Esophagus muscularis mucosa (tissue), 4 donors: ENCODE results near the gene HBB. TPM values are rescaled to one million over a fixed set of nuclear protein-coding genes. Genes with fewer than 3 reads are reported as not detected.
"Not testable (repeated sequence)": the region's sequence is repeated elsewhere in the genome, so short reads cannot be mapped to it uniquely, and the experiment has no call there.

Experiments used
- DNase-seq: peaks from one replicate; pipeline ENCODE4 v3.0.0-alpha.2; 2017; ENCODE audit errors: extremely low spot score
- H3K27ac ChIP-seq, 4 donors: fragments of 200-600 bp; sonication (generic); replicated peaks in 1 of 4; 1 replicate in 3 of 4; 2 replicates in 1 of 4; pipeline ENCODE4 v1.5.1; 2016 to 2019; ENCODE audit warnings: mild to moderate bottlenecking in 1 of 4
- H3K27me3 ChIP-seq, 4 donors: fragments of 200-600 bp; sonication (generic); one replicate each; pipeline versions ENCODE4 v1.5.1 to v1.6.0; 2016 to 2019
- H3K36me3 ChIP-seq, 4 donors: fragments of 200-600 bp; sonication (generic); one replicate each; pipeline ENCODE4 v1.5.1; 2016 to 2019
- H3K4me1 ChIP-seq, 4 donors: fragments of 200-600 bp; sonication (generic); one replicate each; pipeline ENCODE4 v1.5.1; 2016 to 2019
- H3K4me3 ChIP-seq, 4 donors: fragments of 200-600 bp; sonication (generic); 1 replicate in 2 of 4; 2 replicates in 2 of 4; pipeline ENCODE4 v1.5.1; 2016 to 2019; ENCODE audit warnings: mild to moderate bottlenecking in 4 of 4, moderate library complexity in 1 of 4
- H3K9me3 ChIP-seq, 4 donors: fragments of 200-600 bp; sonication (generic); 1 replicate in 3 of 4; 2 replicates in 1 of 4; pipeline ENCODE4 v1.5.1; 2016 to 2019
- EP300 ChIP-seq: sonication (generic); formaldehyde crosslinking; IDR thresholded peaks from one replicate; pipeline ENCODE4 v1.6.1; 2017; ENCODE audit warnings: antibody characterized with exemption
- POLR2A ChIP-seq: fragments of 450-650 bp; IDR thresholded peaks from one replicate; pipeline ENCODE4 v1.6.1; 2017; ENCODE audit warnings: antibody characterized with exemption, moderate library complexity, mild to moderate bottlenecking, low read depth
- POLR2AphosphoS5 ChIP-seq, 2 donors: sonication (generic); formaldehyde crosslinking; IDR thresholded peaks; one replicate each; pipeline ENCODE4 v1.6.1; 2017; ENCODE audit warnings: antibody characterized with exemption in 2 of 2
- WGBS: methylation state at CpG from one replicate; pipeline ENCODE4 v1.1.5; 2018; 5-methylcytosine and 5-hydroxymethylcytosine counted together
- intact Hi-C: fragments of 100-400 bp; cut with DNase I; formaldehyde crosslinking; loops from one replicate; pipeline ENCODE4 v1.15.1; 2023
- total RNA-seq, 4 donors: library from RNA; depleted of rRNA; stranded (reverse); fragments of >200 nt; gene quantifications; one replicate each; pipeline versions ENCODE4 v1.1.0 to v1.2.1, GENCODE V29; 2016
- TF ChIP-seq, protein P1 (sequence below), 3 experiments: fragments of 200-600 bp in 2 of 3; fragments of 450-650 bp in 1 of 3; sonication (generic) in 2 of 3; IDR thresholded peaks; one replicate each; pipeline ENCODE4 v1.5.1; 2017 to 2019; ENCODE audit warnings: antibody characterized with exemption in 3 of 3, mild to moderate bottlenecking in 2 of 3, moderate library complexity in 1 of 3

Gene HBB
- total RNA-seq, 4 donors from 2014 or later, result 6.6 to 2,785 (median 163) TPM

DNA sequence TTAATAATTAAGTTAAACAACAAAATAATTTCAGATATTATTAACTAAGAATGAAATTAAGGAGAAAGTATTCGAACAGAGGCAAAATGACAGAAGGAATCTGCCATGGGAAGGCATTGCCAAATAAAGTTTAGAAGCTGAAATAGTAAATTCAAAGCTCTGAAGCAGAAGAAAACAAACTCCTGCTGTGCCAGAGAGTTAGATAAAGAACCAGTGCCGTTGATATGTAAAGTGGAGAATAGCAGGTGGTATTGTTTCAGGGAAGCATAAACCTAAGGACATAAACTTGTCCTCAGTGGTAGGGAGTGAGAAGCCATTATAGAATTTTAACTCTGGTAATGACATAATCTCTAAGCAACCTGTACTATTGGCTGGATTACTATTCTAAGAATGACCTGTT lies 30.4 kb upstream of the HBB start:
- intact Hi-C loops, result no loop called here
- H3K4me1 ChIP-seq, result no peaks in the 10 kb centered on the region
- H3K4me3 ChIP-seq, result no peak overlapping the region
- H3K36me3 ChIP-seq, result no peaks in the 10 kb centered on the region
- H3K27ac ChIP-seq, result no peak overlapping the region
- H3K27me3 ChIP-seq, result no peaks in the 10 kb centered on the region
- TF ChIP-seq, protein P1, sequence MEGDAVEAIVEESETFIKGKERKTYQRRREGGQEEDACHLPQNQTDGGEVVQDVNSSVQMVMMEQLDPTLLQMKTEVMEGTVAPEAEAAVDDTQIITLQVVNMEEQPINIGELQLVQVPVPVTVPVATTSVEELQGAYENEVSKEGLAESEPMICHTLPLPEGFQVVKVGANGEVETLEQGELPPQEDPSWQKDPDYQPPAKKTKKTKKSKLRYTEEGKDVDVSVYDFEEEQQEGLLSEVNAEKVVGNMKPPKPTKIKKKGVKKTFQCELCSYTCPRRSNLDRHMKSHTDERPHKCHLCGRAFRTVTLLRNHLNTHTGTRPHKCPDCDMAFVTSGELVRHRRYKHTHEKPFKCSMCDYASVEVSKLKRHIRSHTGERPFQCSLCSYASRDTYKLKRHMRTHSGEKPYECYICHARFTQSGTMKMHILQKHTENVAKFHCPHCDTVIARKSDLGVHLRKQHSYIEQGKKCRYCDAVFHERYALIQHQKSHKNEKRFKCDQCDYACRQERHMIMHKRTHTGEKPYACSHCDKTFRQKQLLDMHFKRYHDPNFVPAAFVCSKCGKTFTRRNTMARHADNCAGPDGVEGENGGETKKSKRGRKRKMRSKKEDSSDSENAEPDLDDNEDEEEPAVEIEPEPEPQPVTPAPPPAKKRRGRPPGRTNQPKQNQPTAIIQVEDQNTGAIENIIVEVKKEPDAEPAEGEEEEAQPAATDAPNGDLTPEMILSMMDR (IDR thresholded peaks at IDR 0.05), result no peak
- no peak for TF ChIP-seq POLR2AphosphoS5 (IDR thresholded peaks at IDR 0.05)
- no peak for TF ChIP-seq EP300
- TF ChIP-seq POLR2A, result no peak
- 24% methylated on average over 2 of the region's 2 CpGs for WGBS
- DNase-seq, result no peak
- no peaks in the 10 kb centered on the region for H3K9me3 ChIP-seq

DNA sequence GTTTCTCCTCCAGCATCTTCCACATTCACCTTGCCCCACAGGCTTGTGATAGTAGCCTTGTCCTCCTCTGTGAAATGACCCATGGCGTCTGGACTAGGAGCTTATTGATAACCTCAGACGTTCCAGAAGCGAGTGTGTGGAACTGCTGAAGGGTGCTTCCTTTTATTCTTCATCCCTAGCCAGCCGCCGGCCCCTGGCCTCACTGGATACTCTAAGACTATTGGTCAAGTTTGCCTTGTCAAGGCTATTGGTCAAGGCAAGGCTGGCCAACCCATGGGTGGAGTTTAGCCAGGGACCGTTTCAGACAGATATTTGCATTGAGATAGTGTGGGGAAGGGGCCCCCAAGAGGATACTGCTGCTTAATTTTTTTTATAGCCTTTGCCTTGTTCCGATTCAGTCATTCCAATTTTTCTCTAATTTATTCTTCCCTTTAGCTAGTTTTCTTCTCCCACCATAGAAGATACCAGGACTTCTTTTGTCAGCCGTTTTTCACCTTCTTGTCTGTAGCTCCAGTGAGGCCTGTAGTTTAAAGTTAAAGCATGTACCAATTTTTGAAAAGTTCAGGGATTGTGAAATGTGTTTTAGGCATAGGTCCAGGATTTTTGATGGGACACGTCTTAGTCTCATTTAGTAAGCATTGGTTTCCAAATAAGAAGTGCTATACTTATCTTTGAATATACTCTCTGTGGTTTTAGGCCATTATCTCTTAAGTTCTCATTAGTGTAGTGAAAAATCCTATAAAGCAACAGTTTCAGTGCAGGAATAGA lies 28.0 kb upstream of the HBB start, which contains the start of gene HBG2:
Gene HBG2 (minus strand): TSS at position 136 of the 768 bp plus-strand sequence. CDS start 53 bp downstream, at position 83.
- H3K4me3 ChIP-seq, H3K4me1 ChIP-seq, H3K27ac ChIP-seq, intact Hi-C loops, DNase-seq, H3K9me3 ChIP-seq, H3K36me3 ChIP-seq, H3K27me3 ChIP-seq: not testable (repeated sequence)
- WGBS, result 65% methylated on average over 4 of the region's 9 CpGs

DNA sequence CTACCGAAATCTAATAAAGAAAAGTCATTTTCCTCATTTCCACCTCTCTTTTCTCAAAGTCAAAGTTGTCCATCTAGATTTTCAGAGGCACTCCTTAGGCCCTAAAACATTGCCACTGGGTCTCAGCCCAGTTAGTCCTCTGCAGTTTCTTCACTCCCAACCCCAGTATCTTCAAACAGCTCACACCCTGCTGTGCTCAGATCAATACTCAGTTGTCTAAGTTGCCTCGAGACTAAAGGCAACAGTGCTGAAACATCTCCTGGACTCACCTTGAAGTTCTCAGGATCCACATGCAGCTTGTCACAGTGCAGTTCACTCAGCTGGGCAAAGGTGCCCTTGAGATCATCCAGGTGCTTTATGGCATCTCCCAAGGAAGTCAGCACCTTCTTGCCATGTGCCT lies 27.2 kb upstream of the HBB start:
- WGBS, result 62% methylated on average over 2 of the region's 2 CpGs
- DNase-seq, H3K4me1 ChIP-seq, H3K27ac ChIP-seq, H3K27me3 ChIP-seq, H3K9me3 ChIP-seq, H3K36me3 ChIP-seq, H3K4me3 ChIP-seq, intact Hi-C loops: not testable (repeated sequence)

DNA sequence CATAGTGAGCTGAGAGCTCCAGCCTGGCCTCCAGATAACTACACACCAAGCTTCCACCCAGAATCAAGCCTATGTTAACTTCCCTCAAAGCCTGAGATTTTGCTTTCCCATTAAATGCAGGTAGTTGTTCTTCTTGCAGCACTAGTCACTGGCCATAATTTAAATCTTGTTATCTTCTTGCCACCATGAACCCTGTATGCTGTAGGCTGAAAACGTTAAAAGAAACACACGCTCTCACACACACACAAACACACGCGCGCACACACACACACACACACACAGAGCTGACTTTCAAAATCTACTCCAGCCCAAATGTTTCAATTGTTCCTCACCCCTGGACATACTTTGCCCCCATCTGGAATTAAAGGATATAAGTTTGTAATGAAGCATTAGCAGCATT lies 26.6 kb upstream of the HBB start:
- H3K9me3 ChIP-seq, H3K27me3 ChIP-seq, DNase-seq, H3K36me3 ChIP-seq, H3K27ac ChIP-seq, H3K4me3 ChIP-seq, intact Hi-C loops, H3K4me1 ChIP-seq: not testable (repeated sequence)
- 58% methylated on average over 5 of the region's 5 CpGs for WGBS

DNA sequence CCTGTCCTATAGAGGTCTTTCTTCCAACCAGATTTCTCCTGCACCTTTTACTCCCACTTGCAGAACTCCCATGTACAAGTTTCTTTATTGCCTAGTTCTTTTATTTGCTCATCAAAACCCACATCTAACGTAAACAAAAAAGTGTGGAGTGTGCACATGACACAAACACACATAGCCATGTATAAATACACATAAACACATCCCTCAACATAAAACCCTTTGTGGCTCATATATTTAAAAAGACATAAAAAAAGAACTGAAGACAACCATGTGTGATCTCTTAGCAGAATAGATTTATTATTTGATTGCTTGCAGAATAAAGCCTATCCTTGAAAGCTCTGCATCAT lies 26.0 kb upstream of the HBB start:
- intact Hi-C loops, result no loop called here
- Histone ChIP-seq H3K9me3 (no peaks in the 10 kb centered on the region), H3K4me3 (no peak overlapping the region), H3K4me1 (no peaks in the 10 kb centered on the region), H3K27ac (no peak overlapping the region), H3K36me3 (no peaks in the 10 kb centered on the region), H3K27me3 (no peaks in the 10 kb centered on the region)
- no peak for DNase-seq
- TF ChIP-seq EP300 (no peak), POLR2A (no peak), POLR2AphosphoS5 (IDR thresholded peaks at IDR 0.05) (no peak)
- TF ChIP-seq, protein P1 (IDR thresholded peaks at IDR 0.05), result no peak
- WGBS, result 73% methylated on average over 1 of the region's 1 CpG

DNA sequence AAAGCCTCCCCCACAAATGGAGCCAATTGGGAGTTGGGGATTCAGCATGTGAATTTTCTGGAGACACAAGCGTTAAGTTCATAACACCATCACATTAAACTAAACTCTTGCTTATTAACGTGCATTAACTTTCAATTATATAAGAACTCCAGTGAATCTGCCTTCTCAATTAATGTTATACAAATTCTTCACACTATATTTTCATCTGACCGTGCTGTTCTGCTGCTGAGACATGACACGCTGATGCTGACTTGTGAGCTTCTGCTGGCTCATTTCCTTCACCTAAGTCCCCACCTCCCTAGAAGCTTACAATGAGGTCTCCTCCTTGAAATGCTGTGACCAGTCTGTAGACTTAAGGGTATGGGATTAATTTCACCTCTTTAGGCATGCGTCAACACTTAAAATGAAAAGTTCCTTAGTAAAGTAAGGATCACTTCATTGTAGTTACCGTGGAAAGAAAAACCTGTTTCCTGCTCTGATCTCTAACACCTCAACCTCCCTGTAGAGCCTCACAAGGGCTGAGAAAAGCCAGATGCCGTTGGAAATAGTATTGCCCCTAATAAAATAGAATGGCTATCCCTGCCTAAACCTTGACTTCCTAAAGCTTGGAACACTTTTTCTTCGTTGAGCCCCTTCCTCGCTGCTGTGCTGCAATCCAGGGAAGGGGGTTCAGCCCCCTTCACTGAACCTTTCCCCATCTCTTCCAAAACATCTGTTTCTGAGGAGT lies 25.5 kb upstream of the HBB start:
- Histone ChIP-seq H3K4me1 (no peaks in the 10 kb centered on the region), H3K27me3 (no peaks in the 10 kb centered on the region), H3K4me3 (no peak overlapping the region), H3K36me3 (no peaks in the 10 kb centered on the region), H3K27ac (no peak overlapping the region), H3K9me3 (no peaks in the 10 kb centered on the region)
- TF ChIP-seq POLR2AphosphoS5 (IDR thresholded peaks at IDR 0.05), result no peak
- TF ChIP-seq, protein P1 (IDR thresholded peaks at IDR 0.05), result no peak
- TF ChIP-seq EP300, result no peak
- TF ChIP-seq POLR2A, result no peak
- DNase-seq, result no peak
- WGBS, result 68% methylated on average over 9 of the region's 9 CpGs
- intact Hi-C loops, result no loop called here
